ENCODE measurements around the gene TTC21A. TPM values are rescaled to one million over a fixed set of nuclear protein-coding genes. Genes with fewer than 3 reads are reported as not detected.
"Not testable (repeated sequence)": the region's sequence is repeated elsewhere in the genome, so short reads cannot be mapped to it uniquely, and the experiment has no call there.

Gene TTC21A
- total and polyA plus RNA-seq, 2 experiments from 2014 or later, result 3.7 to 6.5 TPM

DNA sequence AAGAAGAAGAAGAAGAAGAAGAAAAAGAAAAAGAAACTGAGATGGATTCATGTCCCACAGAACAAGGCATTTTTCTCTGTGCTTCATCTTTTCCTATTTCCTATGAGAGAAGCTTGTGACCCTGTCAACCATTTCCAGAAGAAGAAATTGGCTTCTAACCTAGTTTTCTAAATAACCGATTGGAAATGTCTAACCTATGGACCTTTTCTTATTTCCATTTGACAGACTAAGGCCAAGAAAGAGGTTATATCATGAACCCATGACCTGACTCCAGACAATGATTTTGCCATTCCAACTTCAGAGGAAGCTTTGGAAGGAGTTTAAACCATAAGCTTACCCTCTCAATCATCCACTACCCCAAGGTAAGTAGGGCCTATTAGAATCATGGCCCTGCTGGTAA, 62.2 kb downstream of the TTC21A start:
- Histone ChIP-seq H3K27me3 (no peaks in the 10 kb centered on the region), H3K27ac (no peak overlapping the region), H3K36me3 (replicated peaks; ENCODE audit: insufficient read depth, low read depth) (no peaks in the 10 kb centered on the region), H3K79me2 (no peaks in the 10 kb centered on the region), H3K4me3 (no peak overlapping the region), H3K9me2 (replicated peaks; ENCODE audit: insufficient read depth) (no peaks in the 10 kb centered on the region), H3K4me1 (ENCODE audit: insufficient read depth) (no peaks in the 10 kb centered on the region), H4K20me1 (ENCODE audit: insufficient read depth, poor library complexity, severe bottlenecking) (no peaks in the 10 kb centered on the region), H3K4me2 (no peak overlapping the region), H3K9me3 (ENCODE audit: low read depth) (no peaks in the 10 kb centered on the region), H2AFZ (no peak overlapping the region)
- no peak for TF ChIP-seq EZH2 (IDR thresholded peaks at IDR 0.05; ENCODE audit: borderline replicate concordance)
- TF ChIP-seq EZH2phosphoT487 (IDR thresholded peaks at IDR 0.05; ENCODE audit: low read depth, severe bottlenecking, unreplicated experiment), result no peak
- TF ChIP-seq, protein P1, sequence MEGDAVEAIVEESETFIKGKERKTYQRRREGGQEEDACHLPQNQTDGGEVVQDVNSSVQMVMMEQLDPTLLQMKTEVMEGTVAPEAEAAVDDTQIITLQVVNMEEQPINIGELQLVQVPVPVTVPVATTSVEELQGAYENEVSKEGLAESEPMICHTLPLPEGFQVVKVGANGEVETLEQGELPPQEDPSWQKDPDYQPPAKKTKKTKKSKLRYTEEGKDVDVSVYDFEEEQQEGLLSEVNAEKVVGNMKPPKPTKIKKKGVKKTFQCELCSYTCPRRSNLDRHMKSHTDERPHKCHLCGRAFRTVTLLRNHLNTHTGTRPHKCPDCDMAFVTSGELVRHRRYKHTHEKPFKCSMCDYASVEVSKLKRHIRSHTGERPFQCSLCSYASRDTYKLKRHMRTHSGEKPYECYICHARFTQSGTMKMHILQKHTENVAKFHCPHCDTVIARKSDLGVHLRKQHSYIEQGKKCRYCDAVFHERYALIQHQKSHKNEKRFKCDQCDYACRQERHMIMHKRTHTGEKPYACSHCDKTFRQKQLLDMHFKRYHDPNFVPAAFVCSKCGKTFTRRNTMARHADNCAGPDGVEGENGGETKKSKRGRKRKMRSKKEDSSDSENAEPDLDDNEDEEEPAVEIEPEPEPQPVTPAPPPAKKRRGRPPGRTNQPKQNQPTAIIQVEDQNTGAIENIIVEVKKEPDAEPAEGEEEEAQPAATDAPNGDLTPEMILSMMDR (IDR thresholded peaks at IDR 0.05; ENCODE audit: poor library complexity), result no peak
- 73% methylated on average over 1 of the region's 1 CpG for WGBS (ENCODE audit: low lambda C conversion rate, missing lambda C conversion rate)
- DNase-seq (ENCODE audit: low spot score), result no peak

DNA sequence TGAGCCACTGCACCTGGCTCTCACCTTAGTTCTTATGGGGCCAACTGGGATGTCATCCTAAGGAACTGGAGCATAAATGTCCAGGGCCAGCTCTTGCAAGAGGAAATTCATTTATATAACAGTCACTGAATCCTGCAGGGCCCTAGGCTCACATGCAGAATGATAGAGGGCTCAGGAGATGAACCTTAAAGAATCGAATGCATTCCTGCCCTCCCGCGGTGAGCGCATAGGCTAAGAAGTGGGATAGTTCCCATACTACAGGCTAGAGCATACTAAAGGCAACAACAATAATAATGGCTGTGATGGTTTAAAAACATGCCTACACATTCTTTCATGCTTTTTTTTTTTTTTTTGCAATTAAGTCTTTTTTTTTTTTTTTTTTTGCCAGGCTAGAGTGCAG, 63.0 kb downstream of the TTC21A start:
- H3K36me3 ChIP-seq (replicated peaks; ENCODE audit: insufficient read depth, low read depth), result no peaks in the 10 kb centered on the region
- H3K79me2 ChIP-seq, result no peaks in the 10 kb centered on the region
- no peaks in the 10 kb centered on the region for H3K9me3 ChIP-seq (ENCODE audit: low read depth)
- H3K27me3 ChIP-seq, result no peaks in the 10 kb centered on the region
- H3K27ac ChIP-seq, result no peak overlapping the region
- WGBS (ENCODE audit: low lambda C conversion rate, missing lambda C conversion rate), result 85% methylated on average over 4 of the region's 4 CpGs
- H3K4me3 ChIP-seq, result no peak overlapping the region
- no peak overlapping the region for H2AFZ ChIP-seq
- no peaks in the 10 kb centered on the region for H3K4me1 ChIP-seq (ENCODE audit: insufficient read depth)
- TF ChIP-seq EZH2 (IDR thresholded peaks at IDR 0.05; ENCODE audit: borderline replicate concordance) (no peak), EZH2phosphoT487 (IDR thresholded peaks at IDR 0.05; ENCODE audit: low read depth, severe bottlenecking, unreplicated experiment) (no peak)
- TF ChIP-seq, protein P1 (IDR thresholded peaks at IDR 0.05; ENCODE audit: poor library complexity), result no peak
- H3K9me2 ChIP-seq (replicated peaks; ENCODE audit: insufficient read depth), result no peaks in the 10 kb centered on the region
- no peak for DNase-seq (ENCODE audit: low spot score)
- no peak overlapping the region for H3K4me2 ChIP-seq
- H4K20me1 ChIP-seq (ENCODE audit: insufficient read depth, poor library complexity, severe bottlenecking), result no peaks in the 10 kb centered on the region

DNA sequence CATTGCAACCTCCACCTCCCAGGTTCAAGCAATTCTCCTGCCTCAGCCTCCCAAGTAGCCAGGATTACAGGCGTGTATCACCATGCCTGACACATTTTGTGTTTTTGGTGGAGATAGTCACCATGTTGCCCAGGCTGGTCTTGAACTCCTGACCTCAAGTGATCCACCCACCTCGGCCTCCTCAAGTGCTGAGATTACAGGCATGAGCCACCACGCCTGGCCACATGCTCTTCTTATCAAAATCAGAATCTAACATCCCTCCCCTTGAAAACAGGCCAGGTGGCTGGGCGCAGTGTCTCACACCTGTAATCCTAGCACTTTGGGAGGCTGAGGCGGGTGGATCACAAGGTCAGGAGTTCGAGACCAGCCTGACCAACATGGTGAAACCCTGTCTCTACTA, 63.4 kb downstream of the TTC21A start:
- not testable (repeated sequence) for H3K27ac ChIP-seq; H3K4me1 ChIP-seq (ENCODE audit: insufficient read depth); H3K4me2 ChIP-seq; H3K27me3 ChIP-seq; H3K36me3 ChIP-seq (replicated peaks; ENCODE audit: insufficient read depth, low read depth); H3K9me3 ChIP-seq (ENCODE audit: low read depth); H3K79me2 ChIP-seq; H4K20me1 ChIP-seq (ENCODE audit: insufficient read depth, poor library complexity, severe bottlenecking); DNase-seq (ENCODE audit: low spot score); H3K4me3 ChIP-seq; H2AFZ ChIP-seq; H3K9me2 ChIP-seq (replicated peaks; ENCODE audit: insufficient read depth)
- WGBS (ENCODE audit: low lambda C conversion rate, missing lambda C conversion rate), result 95% methylated on average over 6 of the region's 6 CpGs

DNA sequence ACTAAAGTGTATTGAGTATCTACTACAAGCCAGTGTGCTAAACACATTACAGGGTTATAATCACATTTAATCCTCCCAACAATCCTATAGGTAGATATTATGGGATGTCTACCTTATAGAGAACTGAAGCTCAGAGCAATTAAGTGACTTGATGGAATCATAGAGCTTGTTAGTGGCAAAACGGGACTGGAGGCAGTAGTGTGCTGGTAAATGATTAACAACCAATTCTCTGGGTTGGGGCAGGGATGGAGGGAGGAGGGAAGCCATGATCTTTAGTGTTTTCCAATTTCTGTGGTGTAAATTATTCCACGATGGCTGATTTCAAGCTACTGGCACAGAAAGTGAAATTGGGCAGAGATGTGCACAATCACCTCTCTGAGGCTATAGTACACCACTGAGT, 64.4 kb downstream of the TTC21A start:
- Histone ChIP-seq H3K27ac (no peak overlapping the region), H3K9me2 (replicated peaks; ENCODE audit: insufficient read depth) (no peaks in the 10 kb centered on the region), H3K79me2 (no peaks in the 10 kb centered on the region), H3K36me3 (replicated peaks; ENCODE audit: insufficient read depth, low read depth) (no peaks in the 10 kb centered on the region), H3K4me1 (ENCODE audit: insufficient read depth) (peaks cover 1% of the 10 kb centered on the region), H2AFZ (no peak overlapping the region), H4K20me1 (ENCODE audit: insufficient read depth, poor library complexity, severe bottlenecking) (no peaks in the 10 kb centered on the region), H3K27me3 (no peaks in the 10 kb centered on the region), H3K4me3 (no peak overlapping the region), H3K4me2 (no peak overlapping the region), H3K9me3 (ENCODE audit: low read depth) (no peaks in the 10 kb centered on the region)
- 64% methylated on average over 2 of the region's 2 CpGs for WGBS (ENCODE audit: low lambda C conversion rate, missing lambda C conversion rate)
- TF ChIP-seq, protein P1 (IDR thresholded peaks at IDR 0.05; ENCODE audit: poor library complexity), result no peak
- TF ChIP-seq EZH2phosphoT487 (IDR thresholded peaks at IDR 0.05; ENCODE audit: low read depth, severe bottlenecking, unreplicated experiment) (no peak), EZH2 (IDR thresholded peaks at IDR 0.05; ENCODE audit: borderline replicate concordance) (no peak)
- DNase-seq (ENCODE audit: low spot score), result no peak

Measured in hepatocyte (in vitro differentiated cells).